ENCODE results near the gene POU6F1.

DNA sequence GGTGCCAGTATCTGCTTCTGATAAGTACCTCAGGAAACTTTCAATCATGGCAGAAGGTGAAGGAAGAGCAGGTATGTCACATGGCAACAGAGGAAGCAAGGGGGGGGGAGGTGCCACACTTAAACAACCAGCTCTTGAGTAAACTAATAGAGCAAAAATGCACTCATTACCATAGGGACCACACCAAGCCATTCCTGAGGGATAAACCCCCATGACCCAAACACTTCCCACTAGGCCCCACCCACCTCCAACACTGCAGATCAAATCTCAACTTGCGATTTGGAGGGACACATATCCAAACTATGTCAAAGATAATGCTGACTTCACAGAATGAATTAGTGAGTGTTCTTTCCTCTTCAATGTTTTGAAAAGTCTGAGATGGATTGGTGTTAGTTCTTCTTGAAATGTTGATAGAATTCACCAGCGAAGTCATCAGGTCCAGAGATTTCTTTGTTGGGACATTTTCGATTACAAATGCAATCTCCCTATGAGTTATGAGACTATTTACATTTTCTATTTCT, 61.6 kb downstream of the POU6F1 start:
- TF ChIP-seq, protein P1, sequence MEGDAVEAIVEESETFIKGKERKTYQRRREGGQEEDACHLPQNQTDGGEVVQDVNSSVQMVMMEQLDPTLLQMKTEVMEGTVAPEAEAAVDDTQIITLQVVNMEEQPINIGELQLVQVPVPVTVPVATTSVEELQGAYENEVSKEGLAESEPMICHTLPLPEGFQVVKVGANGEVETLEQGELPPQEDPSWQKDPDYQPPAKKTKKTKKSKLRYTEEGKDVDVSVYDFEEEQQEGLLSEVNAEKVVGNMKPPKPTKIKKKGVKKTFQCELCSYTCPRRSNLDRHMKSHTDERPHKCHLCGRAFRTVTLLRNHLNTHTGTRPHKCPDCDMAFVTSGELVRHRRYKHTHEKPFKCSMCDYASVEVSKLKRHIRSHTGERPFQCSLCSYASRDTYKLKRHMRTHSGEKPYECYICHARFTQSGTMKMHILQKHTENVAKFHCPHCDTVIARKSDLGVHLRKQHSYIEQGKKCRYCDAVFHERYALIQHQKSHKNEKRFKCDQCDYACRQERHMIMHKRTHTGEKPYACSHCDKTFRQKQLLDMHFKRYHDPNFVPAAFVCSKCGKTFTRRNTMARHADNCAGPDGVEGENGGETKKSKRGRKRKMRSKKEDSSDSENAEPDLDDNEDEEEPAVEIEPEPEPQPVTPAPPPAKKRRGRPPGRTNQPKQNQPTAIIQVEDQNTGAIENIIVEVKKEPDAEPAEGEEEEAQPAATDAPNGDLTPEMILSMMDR (IDR thresholded peaks at IDR 0.05): no peak
- TF ChIP-seq POLR2A (IDR thresholded peaks at IDR 0.05): no peak
